ENCODE data around the gene OSCP1. TPM values are rescaled to one million over a fixed set of nuclear protein-coding genes. Genes with fewer than 3 reads are reported as not detected.

The OSCP1 gene
- total and polyA plus RNA-seq, 2 experiments from 2014 or later: 2.2 to 2.6 TPM

GRCh38 chr1:36389999-36390398 lies 60.3 kb downstream of the OSCP1 start:
- Histone ChIP-seq H3K4me1 (ENCODE audit: insufficient read depth) (peaks cover 9% of the 10 kb centered on the region), H3K36me3 (ENCODE audit: insufficient read depth) (no peaks in the 10 kb centered on the region; the same call in 1 of the 2 replicates), H3F3A (replicated peaks; ENCODE audit: low read depth) (peaks cover 14% of the 10 kb centered on the region), H3K27ac (ENCODE audit: low read depth) (peak overlapping the region; percentile 14; the same call in 1 of the 2 replicates), H3K79me2 (replicated peaks; ENCODE audit: insufficient read depth) (peaks cover 10% of the 10 kb centered on the region), H3K4me2 (no peak overlapping the region), H4K20me1 (replicated peaks; ENCODE audit: insufficient read depth) (no peaks in the 10 kb centered on the region; the same call in 1 of the 2 replicates), H3K9me2 (ENCODE audit: insufficient read depth) (no peaks in the 10 kb centered on the region), H2AFZ (no peak overlapping the region), H3K27me3 (ENCODE audit: insufficient read depth) (no peaks in the 10 kb centered on the region), H3K4me3 (no peak overlapping the region)
- Mint-ChIP-seq H3K4me1 (peaks cover 21% of the 10 kb centered on the region), H3K4me3 (no peak overlapping the region), H3K9me3 (no peaks in the 10 kb centered on the region), H3K27me3 (ENCODE audit: insufficient read depth, low read depth, poor library complexity) (peaks cover 16% of the 10 kb centered on the region), H3K36me3 (ENCODE audit: low read depth) (peaks cover 40% of the 10 kb centered on the region), H3K27ac (peak overlapping the region; percentile 12; the same call in 1 of the 2 replicates)
- DNase-seq (ENCODE audit: low spot score): no peak
- no peak for TF ChIP-seq EZH2 (IDR thresholded peaks at IDR 0.05; ENCODE audit: low read depth, unreplicated experiment)
- TF ChIP-seq, protein P1, sequence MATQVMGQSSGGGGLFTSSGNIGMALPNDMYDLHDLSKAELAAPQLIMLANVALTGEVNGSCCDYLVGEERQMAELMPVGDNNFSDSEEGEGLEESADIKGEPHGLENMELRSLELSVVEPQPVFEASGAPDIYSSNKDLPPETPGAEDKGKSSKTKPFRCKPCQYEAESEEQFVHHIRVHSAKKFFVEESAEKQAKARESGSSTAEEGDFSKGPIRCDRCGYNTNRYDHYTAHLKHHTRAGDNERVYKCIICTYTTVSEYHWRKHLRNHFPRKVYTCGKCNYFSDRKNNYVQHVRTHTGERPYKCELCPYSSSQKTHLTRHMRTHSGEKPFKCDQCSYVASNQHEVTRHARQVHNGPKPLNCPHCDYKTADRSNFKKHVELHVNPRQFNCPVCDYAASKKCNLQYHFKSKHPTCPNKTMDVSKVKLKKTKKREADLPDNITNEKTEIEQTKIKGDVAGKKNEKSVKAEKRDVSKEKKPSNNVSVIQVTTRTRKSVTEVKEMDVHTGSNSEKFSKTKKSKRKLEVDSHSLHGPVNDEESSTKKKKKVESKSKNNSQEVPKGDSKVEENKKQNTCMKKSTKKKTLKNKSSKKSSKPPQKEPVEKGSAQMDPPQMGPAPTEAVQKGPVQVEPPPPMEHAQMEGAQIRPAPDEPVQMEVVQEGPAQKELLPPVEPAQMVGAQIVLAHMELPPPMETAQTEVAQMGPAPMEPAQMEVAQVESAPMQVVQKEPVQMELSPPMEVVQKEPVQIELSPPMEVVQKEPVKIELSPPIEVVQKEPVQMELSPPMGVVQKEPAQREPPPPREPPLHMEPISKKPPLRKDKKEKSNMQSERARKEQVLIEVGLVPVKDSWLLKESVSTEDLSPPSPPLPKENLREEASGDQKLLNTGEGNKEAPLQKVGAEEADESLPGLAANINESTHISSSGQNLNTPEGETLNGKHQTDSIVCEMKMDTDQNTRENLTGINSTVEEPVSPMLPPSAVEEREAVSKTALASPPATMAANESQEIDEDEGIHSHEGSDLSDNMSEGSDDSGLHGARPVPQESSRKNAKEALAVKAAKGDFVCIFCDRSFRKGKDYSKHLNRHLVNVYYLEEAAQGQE (IDR thresholded peaks at IDR 0.05; ENCODE audit: unreplicated experiment): no peak
- ATAC-seq: no peak

GRCh38 chr1:36389261-36389660 lies 61.0 kb downstream of the OSCP1 start:
- Mint-ChIP-seq H3K27ac (peak overlapping the region; percentile 12), H3K4me3 (no peak overlapping the region; the same call in 2 of the 3 replicates), H3K36me3 (ENCODE audit: low read depth) (peaks cover 39% of the 10 kb centered on the region), H3K9me3 (no peaks in the 10 kb centered on the region), H3K27me3 (ENCODE audit: insufficient read depth, low read depth, poor library complexity) (peaks cover 21% of the 10 kb centered on the region), H3K4me1 (peaks cover 26% of the 10 kb centered on the region)
- Histone ChIP-seq H3K9me2 (ENCODE audit: insufficient read depth) (no peaks in the 10 kb centered on the region), H3K79me2 (replicated peaks; ENCODE audit: insufficient read depth) (peaks cover 14% of the 10 kb centered on the region), H4K20me1 (replicated peaks; ENCODE audit: insufficient read depth) (peaks cover 6% of the 10 kb centered on the region), H3K4me3 (no peak overlapping the region), H3K4me2 (no peak overlapping the region), H2AFZ (no peak overlapping the region), H3K36me3 (ENCODE audit: insufficient read depth) (no peaks in the 10 kb centered on the region; the same call in 1 of the 2 replicates), H3K4me1 (ENCODE audit: insufficient read depth) (peaks cover 14% of the 10 kb centered on the region), H3F3A (replicated peaks; ENCODE audit: low read depth) (peaks cover 21% of the 10 kb centered on the region), H3K27ac (ENCODE audit: low read depth) (0 out of 2 replicates have a peak overlapping the region, but pooled peaks have one; percentile 78), H3K27me3 (ENCODE audit: insufficient read depth) (no peaks in the 10 kb centered on the region)
- DNase-seq (ENCODE audit: low spot score): no peak
- no peak for ATAC-seq
- no peak for TF ChIP-seq NANOG (IDR thresholded peaks at IDR 0.05; ENCODE audit: borderline replicate concordance)
- TF ChIP-seq EZH2 (IDR thresholded peaks at IDR 0.05; ENCODE audit: low read depth, unreplicated experiment): no peak
- no peak for TF ChIP-seq CREB1 (CRISPR knock-in tag; IDR thresholded peaks at IDR 0.05; ENCODE audit: low read depth)
- TF ChIP-seq, protein P1 (IDR thresholded peaks at IDR 0.05; ENCODE audit: unreplicated experiment): no peak
- TF ChIP-seq EZH2phosphoT487 (IDR thresholded peaks at IDR 0.05; ENCODE audit: unreplicated experiment): no peak
- no peak for TF ChIP-seq ZNF331 (CRISPR knock-in tag; IDR thresholded peaks at IDR 0.05; ENCODE audit: low read depth)
- TF ChIP-seq ETS1 (IDR thresholded peaks at IDR 0.05): no peak
- TF ChIP-seq STAT1 (IDR thresholded peaks at IDR 0.05; ENCODE audit: unreplicated experiment): no peak
- no peak for TF ChIP-seq POLR2AphosphoS5 (IDR thresholded peaks at IDR 0.05; ENCODE audit: low read depth)
- no peak for TF ChIP-seq JUNB (IDR thresholded peaks at IDR 0.05; ENCODE audit: unreplicated experiment)
- TF ChIP-seq, protein P2, sequence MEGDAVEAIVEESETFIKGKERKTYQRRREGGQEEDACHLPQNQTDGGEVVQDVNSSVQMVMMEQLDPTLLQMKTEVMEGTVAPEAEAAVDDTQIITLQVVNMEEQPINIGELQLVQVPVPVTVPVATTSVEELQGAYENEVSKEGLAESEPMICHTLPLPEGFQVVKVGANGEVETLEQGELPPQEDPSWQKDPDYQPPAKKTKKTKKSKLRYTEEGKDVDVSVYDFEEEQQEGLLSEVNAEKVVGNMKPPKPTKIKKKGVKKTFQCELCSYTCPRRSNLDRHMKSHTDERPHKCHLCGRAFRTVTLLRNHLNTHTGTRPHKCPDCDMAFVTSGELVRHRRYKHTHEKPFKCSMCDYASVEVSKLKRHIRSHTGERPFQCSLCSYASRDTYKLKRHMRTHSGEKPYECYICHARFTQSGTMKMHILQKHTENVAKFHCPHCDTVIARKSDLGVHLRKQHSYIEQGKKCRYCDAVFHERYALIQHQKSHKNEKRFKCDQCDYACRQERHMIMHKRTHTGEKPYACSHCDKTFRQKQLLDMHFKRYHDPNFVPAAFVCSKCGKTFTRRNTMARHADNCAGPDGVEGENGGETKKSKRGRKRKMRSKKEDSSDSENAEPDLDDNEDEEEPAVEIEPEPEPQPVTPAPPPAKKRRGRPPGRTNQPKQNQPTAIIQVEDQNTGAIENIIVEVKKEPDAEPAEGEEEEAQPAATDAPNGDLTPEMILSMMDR (conservative IDR thresholded peaks at IDR 0.05; ENCODE audit: low read depth in 2 of 2): no peak
